Pancreas (tissue), 10 donors: Measurements from ENCODE around the gene TSPEAR. TPM values are rescaled to one million over a fixed set of nuclear protein-coding genes. Genes with fewer than 3 reads are reported as not detected.

ENCODE experiments used
- ATAC-seq, 4 donors: fragments of 200-7000 bp; cut with Tn5 transposase; one replicate each; pipeline versions ENCODE4 v1.8.0 to v1.9.1; 2020; ENCODE audit warnings: mild to moderate bottlenecking in 4 of 4, moderate library complexity in 4 of 4
- DNase-seq, 6 donors: peaks; one replicate each; pipeline ENCODE4 v3.0.0-alpha.2; 2020
- FAIRE-seq: peaks from 2 replicates; lab custom pipeline; 2012; peaks lifted over from hg19 to GRCh38; lab: Jason Lieb, UNC
- H3K27ac ChIP-seq, 4 donors: fragments of 200-600 bp; sonication (generic); 1 replicate in 3 of 4; 2 replicates in 1 of 4; pipeline versions ENCODE4 v1.5.0 to v1.8.0; 2020
- H3K27me3 ChIP-seq, 4 donors: fragments of 200-600 bp; one replicate each; pipeline ENCODE4 v1.8.0; 2021
- H3K36me3 ChIP-seq, 3 donors: fragments of 200-600 bp; sonication (generic) in 1 of 3; one replicate each; pipeline versions ENCODE4 v1.5.0 to v1.8.0; 2020 to 2021
- H3K4me1 ChIP-seq, 3 donors: fragments of 200-600 bp; one replicate each; pipeline ENCODE4 v1.8.0; 2021
- H3K4me3 ChIP-seq, 4 donors: fragments of 200-600 bp; sonication (generic) in 2 of 4; one replicate each; pipeline versions ENCODE4 v1.5.0 to v1.8.0; 2020 to 2021
- H3K9me3 ChIP-seq, 4 donors: fragments of 200-600 bp; one replicate each; pipeline ENCODE4 v1.8.0; 2021
- WGBS, 2 donors: extraction: QIAGEN DNeasy Blood & Tissue Kit; methylation state at CpG; one replicate each; pipeline ENCODE4 v1.1.7; 2013; 5-methylcytosine and 5-hydroxymethylcytosine counted together
- intact Hi-C, 3 donors: fragments of 100-400 bp; cut with DNase I; formaldehyde crosslinking; loops; one replicate each; pipeline versions ENCODE4 v1.11.1 to v1.14.2; 2022
- polyA plus RNA-seq, 2 donors: library from polyadenylated mRNA; stranded (reverse); fragments of 200-250 nt; gene quantifications; one replicate each; pipeline ENCODE4 v1.2.3, GENCODE V29; 2013
- total RNA-seq, 6 donors: library from RNA; stranded (reverse); fragmentation: NEBNext Ultra II Directional in 4 of 6; extraction: Animal tissue kit (Norgen Biotek cat#: 25700) in 4 of 6; gene quantifications; one replicate each; pipeline versions ENCODE4 v1.2.1 to v1.2.4, GENCODE V29; 2021 to 2023
- TF ChIP-seq, protein P1 (sequence below), 4 donors: fragments of 200-600 bp; sonication (generic) in 3 of 4; IDR thresholded peaks; one replicate each; pipeline versions ENCODE4 v1.5.0 to v1.8.0; 2021; ENCODE audit warnings: antibody characterized with exemption in 4 of 4
- donor health status: healthy with polysubstance abuse.
- donor health status: DM: no; HTN: no; CAD: no; lungs with moderate emphysema.
- donor health status: DM: no; HTN: no; CAD: no.
- donor health status: control.
- donor health status: control.
- donor health status: Bipolar disorder and iron deficiency.
- donor health status: DM: yes; HTN: yes; CAD: no.
- donor health status: DM: no; HTN: no; CAD: no.
- donor health status: DM: no; HTN: no; CAD: no.
- donor health status: DM: yes; HTN: yes; CAD: no.

The TSPEAR gene
- total and polyA plus RNA-seq, 8 donors: 0.05 to 1.4 (median 0.25) TPM; not detected in 1

DNA sequence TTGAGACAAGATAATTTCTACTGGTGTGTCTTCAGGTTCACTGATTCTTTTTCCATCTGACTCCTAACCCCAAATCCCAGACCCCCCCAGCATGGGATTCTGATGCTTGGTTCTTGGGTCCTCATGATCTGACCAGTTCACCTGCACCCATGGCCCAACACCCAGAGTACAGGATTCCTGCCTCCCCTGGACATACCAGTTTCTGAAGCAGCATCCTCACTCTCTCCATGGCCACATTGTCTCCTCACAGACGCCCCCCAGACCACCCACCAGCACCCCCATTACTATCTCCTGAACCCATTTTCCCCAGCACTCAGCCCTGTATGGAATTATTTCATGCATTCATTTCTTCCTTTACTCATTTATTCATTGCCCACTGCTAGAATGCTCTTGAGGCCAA, 54.5 kb downstream of the TSPEAR start:
- WGBS, 2 donors: 24 to 34% methylated on average over 1 of the region's 1 CpG
- no peaks in the 10 kb centered on the region for H3K9me3 ChIP-seq
- no peak for ATAC-seq
- no peak for DNase-seq
- no peaks in the 10 kb centered on the region for H3K4me1 ChIP-seq
- intact Hi-C loops: no loop called here
- peaks cover 0 to 15% (median 0%) of the 10 kb centered on the region in 4 donors for H3K27me3 ChIP-seq
- TF ChIP-seq, protein P1, sequence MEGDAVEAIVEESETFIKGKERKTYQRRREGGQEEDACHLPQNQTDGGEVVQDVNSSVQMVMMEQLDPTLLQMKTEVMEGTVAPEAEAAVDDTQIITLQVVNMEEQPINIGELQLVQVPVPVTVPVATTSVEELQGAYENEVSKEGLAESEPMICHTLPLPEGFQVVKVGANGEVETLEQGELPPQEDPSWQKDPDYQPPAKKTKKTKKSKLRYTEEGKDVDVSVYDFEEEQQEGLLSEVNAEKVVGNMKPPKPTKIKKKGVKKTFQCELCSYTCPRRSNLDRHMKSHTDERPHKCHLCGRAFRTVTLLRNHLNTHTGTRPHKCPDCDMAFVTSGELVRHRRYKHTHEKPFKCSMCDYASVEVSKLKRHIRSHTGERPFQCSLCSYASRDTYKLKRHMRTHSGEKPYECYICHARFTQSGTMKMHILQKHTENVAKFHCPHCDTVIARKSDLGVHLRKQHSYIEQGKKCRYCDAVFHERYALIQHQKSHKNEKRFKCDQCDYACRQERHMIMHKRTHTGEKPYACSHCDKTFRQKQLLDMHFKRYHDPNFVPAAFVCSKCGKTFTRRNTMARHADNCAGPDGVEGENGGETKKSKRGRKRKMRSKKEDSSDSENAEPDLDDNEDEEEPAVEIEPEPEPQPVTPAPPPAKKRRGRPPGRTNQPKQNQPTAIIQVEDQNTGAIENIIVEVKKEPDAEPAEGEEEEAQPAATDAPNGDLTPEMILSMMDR (IDR thresholded peaks at IDR 0.05): no peak
- H3K36me3 ChIP-seq: no peaks in the 10 kb centered on the region
- no peak overlapping the region for H3K27ac ChIP-seq
- H3K4me3 ChIP-seq: no peak overlapping the region
- no peak for FAIRE-seq

DNA sequence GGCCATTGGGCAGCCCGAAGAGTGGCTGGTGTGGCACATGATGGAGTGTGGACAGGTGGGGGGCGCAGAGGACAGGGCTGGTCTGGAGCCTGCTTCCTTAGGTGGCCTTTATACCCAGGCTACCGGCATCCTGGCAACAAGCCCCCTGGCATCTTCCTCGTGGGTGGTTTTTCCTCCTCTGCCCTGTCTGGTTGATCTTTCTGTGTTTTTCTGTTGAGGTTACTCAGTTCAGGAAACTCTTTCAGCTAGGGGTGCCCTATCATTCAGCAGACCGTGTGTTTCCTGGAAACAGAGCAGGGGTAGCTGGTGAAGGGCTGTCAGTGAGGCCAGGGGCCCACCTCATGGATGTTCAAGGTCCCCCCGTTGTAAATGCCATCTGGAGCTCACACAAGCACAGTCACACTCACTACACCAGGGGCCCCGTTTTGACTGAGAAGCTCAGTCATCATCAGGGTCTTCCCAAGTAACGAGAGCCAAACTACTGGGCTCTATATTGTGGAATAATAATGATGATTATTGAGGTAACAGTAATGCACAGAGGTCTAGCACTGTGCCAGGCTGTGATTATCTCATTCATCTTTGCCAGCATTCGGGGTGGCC, 56.7 kb downstream of the TSPEAR start, which contains the start of gene KRTAP12-4:
TSS of gene KRTAP12-4 (minus strand) at position 84 of the 600 bp plus-strand sequence. CDS start at position 39, 45 bp downstream.
- WGBS, 2 donors: 51 to 63% methylated on average over 9 of the region's 9 CpGs
- Histone ChIP-seq H3K27me3 (peaks cover 0 to 13% (median 0%) of the 10 kb centered on the region in 4 donors), H3K4me1 (no peaks in the 10 kb centered on the region), H3K27ac (no peak within 1 kb of the TSS), H3K4me3 (no peak within 1 kb of the TSS), H3K36me3 (no peaks in the 10 kb centered on the region), H3K9me3 (no peaks in the 10 kb centered on the region)
- TF ChIP-seq, protein P1 (IDR thresholded peaks at IDR 0.05): no peak
- DNase-seq (no peak), FAIRE-seq (no peak), ATAC-seq (no peak)
- intact Hi-C loops: no loop called here

DNA sequence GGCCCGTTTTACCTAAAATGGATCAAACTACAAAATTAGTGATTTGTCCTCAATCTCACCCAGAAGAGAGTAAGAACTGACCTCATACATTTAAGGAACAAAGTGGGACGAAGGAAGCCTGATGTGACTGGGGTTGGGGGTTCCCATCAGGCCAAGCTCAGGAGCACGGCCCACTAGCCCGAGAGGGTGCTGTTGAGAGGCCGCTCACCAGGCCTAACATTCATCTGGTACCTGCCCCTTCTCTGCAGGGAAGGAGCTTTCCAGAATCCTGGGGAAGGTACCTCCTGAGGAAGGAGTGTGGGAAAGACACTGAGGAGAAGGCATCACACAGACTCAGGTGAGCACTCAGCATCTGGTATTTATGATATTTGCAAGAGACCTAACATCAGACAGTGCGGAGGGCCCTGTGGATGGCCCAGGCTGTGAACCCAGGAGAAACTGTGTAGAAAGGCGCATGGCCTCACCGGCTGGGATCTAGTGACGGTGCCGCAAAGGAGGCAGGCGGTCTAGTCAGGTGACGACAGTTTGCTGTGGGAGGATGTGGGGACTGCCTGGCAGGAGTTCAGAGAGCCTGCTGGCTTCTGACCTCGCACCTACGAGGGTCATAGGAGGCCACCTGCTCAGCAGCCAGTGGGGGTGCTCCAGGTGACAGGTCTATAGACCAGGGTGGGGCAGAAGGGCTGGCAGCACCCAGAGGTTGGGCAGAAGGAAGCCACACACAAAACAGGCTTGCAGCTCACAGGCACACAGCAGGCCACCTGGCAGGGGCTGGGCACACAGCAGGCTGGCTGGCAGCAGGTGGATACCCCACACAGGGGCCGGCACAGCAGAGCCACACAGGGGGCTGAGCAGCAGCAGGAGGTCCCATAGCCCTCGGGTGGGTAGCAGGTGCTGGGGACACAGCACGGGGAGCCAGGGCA, 57.5 kb downstream of the TSPEAR start:
- Histone ChIP-seq H3K27me3 (peaks cover 0 to 10% (median 0%) of the 10 kb centered on the region in 4 donors), H3K4me1 (no peaks in the 10 kb centered on the region), H3K4me3 (no peak overlapping the region), H3K36me3 (no peaks in the 10 kb centered on the region), H3K27ac (no peak overlapping the region), H3K9me3 (no peaks in the 10 kb centered on the region)
- FAIRE-seq (no peak), DNase-seq (no peak), ATAC-seq (no peak)
- intact Hi-C loops: no loop called here
- TF ChIP-seq, protein P1 (IDR thresholded peaks at IDR 0.05): no peak
- WGBS, 2 donors: 61 to 66% methylated on average over 17 of the region's 17 CpGs

GRCh38 chr21:44653123-44653522, 58.2 kb downstream of the TSPEAR start:
- H3K9me3 ChIP-seq: no peaks in the 10 kb centered on the region
- DNase-seq (no peak), ATAC-seq (no peak), FAIRE-seq (no peak)
- H3K4me1 ChIP-seq: no peaks in the 10 kb centered on the region
- peaks cover 0 to 8% (median 0%) of the 10 kb centered on the region in 4 donors for H3K27me3 ChIP-seq
- H3K4me3 ChIP-seq: no peak overlapping the region
- H3K36me3 ChIP-seq: no peaks in the 10 kb centered on the region
- intact Hi-C loops: no loop called here
- TF ChIP-seq, protein P1 (IDR thresholded peaks at IDR 0.05): no peak
- WGBS, 2 donors: 54 to 67% methylated on average over 14 of the region's 14 CpGs
- no peak overlapping the region for H3K27ac ChIP-seq
